Measurements from ENCODE around the gene RADIL.

DNA sequence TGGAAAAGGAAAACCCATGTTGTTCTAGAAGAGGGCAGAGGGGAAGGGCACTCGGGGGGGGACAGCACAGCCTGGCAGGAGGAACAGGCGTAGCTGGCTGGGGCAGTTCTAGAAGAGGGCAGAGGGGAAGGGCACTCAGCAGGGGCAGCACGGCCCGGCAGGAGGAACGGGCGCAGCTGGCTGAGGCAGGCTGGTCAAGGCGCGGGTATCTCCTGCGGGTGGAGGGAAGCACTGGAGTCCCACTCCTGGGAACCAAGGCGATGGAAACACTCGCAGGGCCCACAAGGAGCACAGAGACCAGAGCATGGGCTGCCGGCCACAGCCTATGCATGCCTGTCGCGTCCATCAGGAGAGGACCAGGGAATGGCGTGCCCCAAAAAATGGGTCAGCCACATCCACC, 58.4 kb downstream of the RADIL start:
- TF ChIP-seq NFRKB (IDR thresholded peaks at IDR 0.05) = no peak
- TF ChIP-seq ARNT (IDR thresholded peaks at IDR 0.05) = no peak
- no peak for TF ChIP-seq TARDBP (IDR thresholded peaks at IDR 0.05)
- no peak for TF ChIP-seq FOXM1 (IDR thresholded peaks at IDR 0.05; ENCODE audit: borderline replicate concordance)
- TF ChIP-seq BHLHE40 (IDR thresholded peaks at IDR 0.05; ENCODE audit: borderline replicate concordance) = no peak

Measured in HEK293T (cell line).